ENCODE data around the gene KCNH2.

Gene KCNH2

DNA sequence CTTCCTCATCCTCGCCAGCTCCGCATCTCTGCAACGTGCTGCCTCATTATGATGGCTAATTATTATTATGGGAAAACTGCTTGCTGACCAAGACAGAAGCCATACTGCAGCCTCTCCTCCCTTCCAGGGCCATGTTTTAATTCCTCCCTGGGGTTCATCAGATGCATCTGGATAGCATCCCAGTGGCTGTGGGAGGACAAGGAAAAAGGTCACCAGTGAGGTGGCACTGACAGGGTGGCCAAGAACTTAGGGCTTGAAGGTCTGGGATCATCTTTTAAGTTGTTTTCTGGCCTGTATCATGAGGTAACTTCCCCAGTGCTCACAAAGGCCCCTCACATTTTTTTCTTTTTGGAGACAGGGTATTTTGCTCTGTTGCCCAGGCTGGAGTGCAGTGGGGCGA, 39.6 kb downstream of the KCNH2 start:
- no peak for DNase-seq (ENCODE audit: extremely low read depth, low read depth)
- TF ChIP-seq CTCF (IDR thresholded peaks at IDR 0.05; ENCODE audit: low read depth, low read length): no peak

- no peak for TF ChIP-seq CTCF (IDR thresholded peaks at IDR 0.05; ENCODE audit: low read depth, low read length)
Observed at GRCh38 chr7:150937848-150938561, 40.1 kb downstream of the KCNH2 start.

DNA sequence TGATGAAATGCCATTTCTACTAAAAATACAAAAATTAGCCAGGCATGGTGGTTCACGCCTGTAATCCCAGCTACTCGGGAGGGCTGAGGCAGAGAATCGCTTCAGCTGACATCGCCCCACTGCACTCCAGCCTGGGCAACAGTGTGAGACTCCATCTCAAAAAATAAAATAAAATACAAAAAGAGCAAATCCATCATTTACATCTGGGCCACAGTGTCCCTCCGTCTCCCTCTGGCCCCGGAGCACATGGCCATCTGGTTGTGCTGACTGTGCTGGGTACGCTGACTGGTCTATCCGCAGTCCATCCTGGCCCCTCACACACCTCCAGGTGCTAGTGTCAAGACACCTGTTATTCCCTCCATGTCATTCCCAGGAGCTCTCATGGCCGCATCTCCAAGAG, 42.1 kb downstream of the KCNH2 start:
- no peak for TF ChIP-seq CTCF (IDR thresholded peaks at IDR 0.05; ENCODE audit: low read depth, low read length)
- no peak for DNase-seq (ENCODE audit: extremely low read depth, low read depth)

More at GRCh38 chr7:150937848-150938561, 40.1 kb downstream of the KCNH2 start:
- no peak for DNase-seq (ENCODE audit: extremely low read depth, low read depth)

- no peak for DNase-seq (ENCODE audit: extremely low read depth, low read depth)
- TF ChIP-seq CTCF (IDR thresholded peaks at IDR 0.05; ENCODE audit: low read depth, low read length): no peak
Observed at GRCh38 chr7:150935149-150935548, 43.0 kb downstream of the KCNH2 start.

- DNase-seq (ENCODE audit: extremely low read depth, low read depth): no peak
Observed at GRCh38 chr7:150934045-150934766, 43.9 kb downstream of the KCNH2 start.

GRCh38 chr7:150931199-150931869, 46.8 kb downstream of the KCNH2 start:
- no peak for DNase-seq (ENCODE audit: extremely low read depth, low read depth)
- no peak for TF ChIP-seq CTCF (IDR thresholded peaks at IDR 0.05; ENCODE audit: low read depth, low read length)

More at GRCh38 chr7:150934045-150934766, 43.9 kb downstream of the KCNH2 start:
- no peak for TF ChIP-seq CTCF (IDR thresholded peaks at IDR 0.05; ENCODE audit: low read depth, low read length)

- no peak for DNase-seq (ENCODE audit: extremely low read depth, low read depth)
- no peak for TF ChIP-seq CTCF (IDR thresholded peaks at IDR 0.05; ENCODE audit: low read depth, low read length)
Observed at GRCh38 chr7:150928541-150928940, 49.6 kb downstream of the KCNH2 start.

Measured in AG09319 (cell line).